K562 (cell line): ENCODE results near the gene GJC2. TPM values are rescaled to one million over a fixed set of nuclear protein-coding genes. Genes with fewer than 3 reads are reported as not detected.
A peak's percentile ranks its signal among the peaks of the same experiment; 100 is the strongest.

Source experiments
- ARID1B ChIP-seq: fragments of 450-650 bp; IDR thresholded peaks from 2 replicates; pipeline ENCODE4 v1.6.1; 2016; ENCODE audit warnings: antibody characterized with exemption, mild to moderate bottlenecking, inconsistent platforms
- EGR1 ChIP-seq: fragments of 450-650 bp; conservative IDR thresholded peaks from 2 replicates; pipeline ENCODE4 v1.6.1; 2017; ENCODE audit warnings: mild to moderate bottlenecking
- ELF4 ChIP-seq: fragments of 450-650 bp; formaldehyde crosslinking; IDR thresholded peaks from 2 replicates; pipeline ENCODE4 v1.4.0; 2022; ENCODE audit warnings: missing genetic modification characterization
- ESRRB ChIP-seq: fragments of 250-450 bp; sonication (Bioruptor Pico); IDR thresholded peaks from 2 replicates; pipeline ENCODE4 v1.5.0; 2020; ENCODE audit warnings: mild to moderate bottlenecking, moderate library complexity, borderline replicate concordance
- GTF2A2 ChIP-seq: IDR thresholded peaks from 2 replicates; pipeline ENCODE4 v1.6.1; 2016; ENCODE audit warnings: mild to moderate bottlenecking, missing genetic modification characterization, missing compliant biosample characterization
- ILK ChIP-seq: fragments of 450-650 bp; IDR thresholded peaks from 2 replicates; pipeline ENCODE4 v1.6.1; 2016; ENCODE audit warnings: missing genetic modification characterization, low read depth, mild to moderate bottlenecking, missing compliant biosample characterization, moderate library complexity, borderline replicate concordance
- PML ChIP-seq: IDR thresholded peaks from 2 replicates; pipeline ENCODE4 v1.6.1; 2012; ENCODE audit warnings: low read length, inconsistent platforms
- SMAD1 ChIP-seq: fragments of 150-350 bp; IDR thresholded peaks from 2 replicates; pipeline ENCODE4 v1.6.1; 2014; ENCODE audit warnings: low read length, low read depth; ENCODE audit not compliant: partially characterized antibody
- SMARCC2 ChIP-seq: fragments of 450-650 bp; IDR thresholded peaks from 2 replicates; pipeline ENCODE4 v1.6.1; 2017; ENCODE audit warnings: antibody characterized with exemption, moderate library complexity, mild to moderate bottlenecking, low read depth
- SMC3 ChIP-seq: conservative IDR thresholded peaks from 2 replicates; pipeline ENCODE4 v1.6.1; 2011; ENCODE audit warnings: low read depth, low read length, improper control_type of control experiment; ENCODE audit not compliant: insufficient read depth
- SRSF1 ChIP-seq: fragments of 200-400 bp; formaldehyde crosslinking; IDR thresholded peaks from 2 replicates; pipeline ENCODE4 v1.6.1; 2017; ENCODE audit warnings: mild to moderate bottlenecking, low read depth, low read length, moderate library complexity
- TAF1 ChIP-seq: IDR thresholded peaks from 2 replicates; pipeline ENCODE4 v1.6.1; 2011; ENCODE audit warnings: mild to moderate bottlenecking, low read length, moderate library complexity; ENCODE audit not compliant: insufficient read depth, control insufficient read depth, severe bottlenecking; ENCODE audit errors: extremely low read depth
- TAL1 ChIP-seq: fragments of 450-650 bp; IDR thresholded peaks from 2 replicates; pipeline ENCODE4 v1.6.1; 2016; ENCODE audit warnings: mild to moderate bottlenecking
- TCF3 ChIP-seq: sonication (generic); formaldehyde crosslinking; IDR thresholded peaks from 2 replicates; pipeline ENCODE4 v1.4.0; 2020; ENCODE audit warnings: mild to moderate bottlenecking, missing genetic modification reagents
- TCF7 ChIP-seq: sonication (generic); IDR thresholded peaks from 2 replicates; pipeline ENCODE4 v1.6.1; 2016; ENCODE audit warnings: antibody characterized with exemption, borderline replicate concordance
- YBX1 ChIP-seq: fragments of 450-650 bp; IDR thresholded peaks from 2 replicates; pipeline ENCODE4 v1.7.1; 2016; ENCODE audit warnings: mild to moderate bottlenecking
- ZNF197 ChIP-seq: fragments of 200-800 bp; sonication (Bioruptor generic); IDR thresholded peaks from 2 replicates; pipeline ENCODE4 v1.6.1; 2016; ENCODE audit warnings: low read depth, missing genetic modification characterization, missing compliant biosample characterization
- ZNF232 ChIP-seq: sonication (generic); formaldehyde crosslinking; IDR thresholded peaks from 2 replicates; pipeline ENCODE4 v1.8.0; 2022; ENCODE audit warnings: mild to moderate bottlenecking, missing genetic modification reagents
- ZNF41 ChIP-seq: fragments of 250-450 bp; sonication (Bioruptor Pico); conservative IDR thresholded peaks from 2 replicates; pipeline ENCODE4 v1.4.0; 2020; ENCODE audit warnings: mild to moderate bottlenecking
- ZNF778 ChIP-seq: fragments of 450-650 bp; formaldehyde crosslinking; IDR thresholded peaks from 2 replicates; pipeline ENCODE4 v1.4.0; 2020; ENCODE audit warnings: mild to moderate bottlenecking, moderate library complexity
- ZZZ3 ChIP-seq: fragments of 450-650 bp; IDR thresholded peaks from 2 replicates; pipeline ENCODE4 v1.6.1; 2016; ENCODE audit warnings: antibody characterized with exemption, mild to moderate bottlenecking, moderate library complexity
- polyA plus RNA-seq, 8 experiments: library from polyadenylated mRNA; depleted of rRNA in 4 of 8; stranded (reverse) in 5 of 8; unstranded in 3 of 8; fragments of >200 nt; fragmentation: Nextera tagmentation in 2 of 8; fragmentation: Illumina TruSeq in 1 of 8; extraction: Ambion mirVana in 2 of 8; extraction: Trizol in 1 of 8; gene quantifications; 2 replicates each; pipeline versions ENCODE4 v1.2.1 to v1.2.3, GENCODE V29; 2011 to 2014; ENCODE audit warnings: inconsistent platforms in 1 of 8, missing spikeins in 1 of 8
- total RNA-seq, 7 experiments: library from RNA; depleted of rRNA in 6 of 7; stranded (reverse); fragments of >200 nt in 6 of 7; fragmentation: Illumina TruSeq in 2 of 7; extraction: Trizol in 2 of 7; gene quantifications; 2 replicates each; pipeline versions ENCODE4 v1.2.1 to v1.2.3, GENCODE V29; 2011 to 2021; ENCODE audit warnings: low replicate concordance in 1 of 7
- TF ChIP-seq, protein P1 (sequence below): fragments of 250-450 bp; sonication (Bioruptor Pico); IDR thresholded peaks from 2 replicates; pipeline ENCODE4 v1.9.0; 2021; ENCODE audit warnings: mild to moderate bottlenecking
- TF ChIP-seq, protein P2 (sequence below), 2 experiments: fragments of 450-650 bp; IDR thresholded peaks; 2 replicates each; pipeline ENCODE4 v1.6.1; 2016
- TF ChIP-seq, protein P3 (sequence below), 2 experiments: IDR thresholded peaks in 1 of 2; conservative IDR thresholded peaks in 1 of 2; 2 replicates each; pipeline ENCODE4 v1.6.1; 2016; ENCODE audit warnings: low read depth in 2 of 2, mild to moderate bottlenecking in 1 of 2, missing compliant biosample characterization in 1 of 2, missing genetic modification characterization in 1 of 2, moderate library complexity in 1 of 2

GJC2 gene
- total and polyA plus RNA-seq, 9 of the 15 experiments (the other 6 are each of a cell fraction or from before 2014, with no cell fraction given): 0.03 to 0.62 (median 0.11) TPM; not detected in 2

DNA sequence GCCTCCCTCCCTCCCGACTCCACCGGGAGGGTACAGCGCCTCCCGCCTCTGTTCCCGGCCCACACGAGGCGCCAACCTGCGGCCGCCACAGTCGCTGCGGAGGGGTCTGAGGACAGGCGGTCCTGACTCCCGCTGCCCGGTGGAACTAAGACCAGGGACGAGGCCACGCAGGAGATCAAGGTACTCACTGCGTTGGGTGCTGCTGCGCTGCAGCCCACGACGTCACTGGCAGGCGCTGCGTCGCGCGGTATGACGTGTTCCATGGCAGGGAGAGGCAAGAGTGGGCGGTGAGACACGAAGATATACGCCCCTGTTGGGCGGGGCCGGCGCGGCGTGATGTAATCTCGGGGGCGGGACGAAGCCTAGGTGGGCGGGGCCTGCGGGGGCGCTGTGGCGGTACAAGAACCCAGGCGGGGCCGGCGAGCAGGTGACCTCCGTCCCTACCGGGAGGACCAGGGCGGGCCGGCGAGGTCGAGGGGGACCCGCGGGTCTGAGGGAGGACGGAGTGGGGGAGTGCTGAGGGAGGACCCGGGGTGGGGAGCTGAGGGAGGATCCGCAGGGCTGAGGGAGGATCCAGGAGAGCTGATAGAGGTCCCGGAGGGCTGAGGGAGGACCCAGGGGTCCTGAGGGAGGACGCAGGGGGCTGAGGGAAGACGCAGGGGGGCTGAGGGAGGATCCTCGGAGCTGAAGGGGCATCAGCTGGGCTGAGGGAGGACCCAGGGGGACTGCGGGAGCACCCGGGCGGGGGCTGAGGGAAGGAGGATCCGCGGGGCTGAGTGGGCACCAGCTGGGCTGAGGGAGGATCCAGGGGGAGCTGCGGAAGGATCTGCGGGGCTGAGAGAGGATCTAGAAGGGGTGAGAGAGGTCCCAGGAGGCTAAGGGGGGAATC lies 40.4 kb upstream of the GJC2 start, which contains the start of gene MRPL55 (continued):
- TF ChIP-seq ESRRB (CRISPR knock-in tag) (no peak), ZNF778 (no peak), TAL1 (no peak), TAF1 (peak; percentile 88), SMC3 (0 out of 2 replicates have a peak, but pooled peaks have one; percentile 2), ARID1B (no peak; the same call in 1 of the 2 replicates), YBX1 (no peak), ILK (tag) (no peak), TCF7 (no peak; the same call in 1 of the 2 replicates), TCF3 (0 out of 2 replicates have a peak, but pooled peaks have one; percentile 7), SMAD1 (peak; percentile 34), SMARCC2 (no peak), ZNF41 (no peak), ELF4 (CRISPR knock-in tag) (no peak; the same call in 1 of the 2 replicates), EGR1 (peak; percentile 99), GTF2A2 (no peak), ZNF197 (CRISPR knock-in tag) (no peak), SRSF1 (no peak), PML (peak; percentile 84), ZZZ3 (no peak), ZNF232 (CRISPR knock-in tag) (no peak; the same call in 1 of the 2 replicates)
- TF ChIP-seq, protein P1, sequence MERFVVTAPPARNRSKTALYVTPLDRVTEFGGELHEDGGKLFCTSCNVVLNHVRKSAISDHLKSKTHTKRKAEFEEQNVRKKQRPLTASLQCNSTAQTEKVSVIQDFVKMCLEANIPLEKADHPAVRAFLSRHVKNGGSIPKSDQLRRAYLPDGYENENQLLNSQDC (CRISPR knock-in tag): 0 out of 2 replicates have a peak, but pooled peaks have one; percentile 34
- TF ChIP-seq, protein P2, sequence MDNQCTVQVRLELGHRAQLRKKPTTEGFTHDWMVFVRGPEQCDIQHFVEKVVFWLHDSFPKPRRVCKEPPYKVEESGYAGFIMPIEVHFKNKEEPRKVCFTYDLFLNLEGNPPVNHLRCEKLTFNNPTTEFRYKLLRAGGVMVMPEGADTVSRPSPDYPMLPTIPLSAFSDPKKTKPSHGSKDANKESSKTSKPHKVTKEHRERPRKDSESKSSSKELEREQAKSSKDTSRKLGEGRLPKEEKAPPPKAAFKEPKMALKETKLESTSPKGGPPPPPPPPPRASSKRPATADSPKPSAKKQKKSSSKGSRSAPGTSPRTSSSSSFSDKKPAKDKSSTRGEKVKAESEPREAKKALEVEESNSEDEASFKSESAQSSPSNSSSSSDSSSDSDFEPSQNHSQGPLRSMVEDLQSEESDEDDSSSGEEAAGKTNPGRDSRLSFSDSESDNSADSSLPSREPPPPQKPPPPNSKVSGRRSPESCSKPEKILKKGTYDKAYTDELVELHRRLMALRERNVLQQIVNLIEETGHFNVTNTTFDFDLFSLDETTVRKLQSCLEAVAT (IDR thresholded peaks at IDR 0.05): peak in 1 of 2 experiments; percentile 95; a peak in 2 of 4 replicates
- TF ChIP-seq, protein P3, sequence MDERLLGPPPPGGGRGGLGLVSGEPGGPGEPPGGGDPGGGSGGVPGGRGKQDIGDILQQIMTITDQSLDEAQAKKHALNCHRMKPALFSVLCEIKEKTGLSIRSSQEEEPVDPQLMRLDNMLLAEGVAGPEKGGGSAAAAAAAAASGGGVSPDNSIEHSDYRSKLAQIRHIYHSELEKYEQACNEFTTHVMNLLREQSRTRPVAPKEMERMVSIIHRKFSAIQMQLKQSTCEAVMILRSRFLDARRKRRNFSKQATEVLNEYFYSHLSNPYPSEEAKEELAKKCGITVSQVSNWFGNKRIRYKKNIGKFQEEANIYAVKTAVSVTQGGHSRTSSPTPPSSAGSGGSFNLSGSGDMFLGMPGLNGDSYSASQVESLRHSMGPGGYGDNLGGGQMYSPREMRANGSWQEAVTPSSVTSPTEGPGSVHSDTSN (CRISPR knock-in tag; IDR thresholded peaks at IDR 0.05; ENCODE audit: low read depth): no peak
- TF ChIP-seq, protein P3 (tag; conservative IDR thresholded peaks at IDR 0.05; ENCODE audit: low read depth): no peak
